Suppressor macrophage treated with lipopolysaccharide for 4 hours (primary cell): ENCODE measurements around the gene NCOA1.
A peak's percentile ranks its signal among the peaks of the same experiment; 100 is the strongest.
"Not testable (repeated sequence)": the region's sequence is repeated elsewhere in the genome, so short reads cannot be mapped to it uniquely, and the experiment has no call there.

Experiments
- DNase-seq: peaks from one replicate; pipeline ENCODE4 v3.0.0-alpha.2; 2020

The NCOA1 gene

DNA sequence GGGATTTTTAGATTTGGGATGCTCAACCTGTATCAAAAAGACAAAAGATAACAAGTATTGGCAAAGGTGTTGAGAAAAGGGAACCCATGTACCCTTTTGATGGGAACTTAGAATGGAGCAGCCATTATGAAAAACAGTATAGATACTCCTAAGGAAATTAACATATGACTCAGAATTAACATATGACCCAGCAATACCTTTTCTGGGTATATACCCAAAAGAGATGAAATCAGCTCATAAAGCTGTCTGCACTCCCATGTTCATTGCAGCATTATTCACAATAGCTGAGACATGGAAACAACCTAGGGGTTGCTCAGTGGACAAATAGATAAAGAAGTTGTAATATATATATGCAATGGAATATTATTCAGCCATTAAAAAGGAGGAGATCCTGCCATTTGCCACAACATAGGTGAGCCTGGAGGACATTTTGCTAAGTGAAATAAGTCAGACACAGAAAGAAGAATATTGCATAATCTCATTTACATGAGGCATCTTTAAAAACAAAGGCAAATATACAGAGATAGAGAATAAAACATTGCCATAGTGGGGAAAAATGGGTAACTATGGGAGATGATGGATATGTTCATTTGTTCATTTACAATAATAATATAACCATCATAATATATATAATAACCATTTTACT lies 160.1 kb downstream of the NCOA1 start:
- DNase-seq: no peak

DNA sequence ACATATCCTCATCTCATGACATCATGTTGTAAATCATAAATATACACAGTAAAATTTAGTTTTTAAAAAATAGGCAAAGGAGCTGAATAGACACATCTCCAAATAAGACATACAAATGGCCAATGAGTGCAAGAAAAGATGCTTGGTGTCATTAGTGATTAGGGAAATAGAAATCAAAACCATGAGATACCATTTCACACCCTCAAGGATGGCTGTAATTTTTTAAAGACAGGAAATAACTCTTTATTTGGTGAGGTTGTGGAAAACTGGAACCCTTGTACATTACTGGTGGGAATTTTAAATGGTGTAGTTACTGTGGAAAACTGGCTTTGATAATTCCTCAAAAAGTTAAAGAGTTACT lies 160.6 kb downstream of the NCOA1 start:
- no peak for DNase-seq

DNA sequence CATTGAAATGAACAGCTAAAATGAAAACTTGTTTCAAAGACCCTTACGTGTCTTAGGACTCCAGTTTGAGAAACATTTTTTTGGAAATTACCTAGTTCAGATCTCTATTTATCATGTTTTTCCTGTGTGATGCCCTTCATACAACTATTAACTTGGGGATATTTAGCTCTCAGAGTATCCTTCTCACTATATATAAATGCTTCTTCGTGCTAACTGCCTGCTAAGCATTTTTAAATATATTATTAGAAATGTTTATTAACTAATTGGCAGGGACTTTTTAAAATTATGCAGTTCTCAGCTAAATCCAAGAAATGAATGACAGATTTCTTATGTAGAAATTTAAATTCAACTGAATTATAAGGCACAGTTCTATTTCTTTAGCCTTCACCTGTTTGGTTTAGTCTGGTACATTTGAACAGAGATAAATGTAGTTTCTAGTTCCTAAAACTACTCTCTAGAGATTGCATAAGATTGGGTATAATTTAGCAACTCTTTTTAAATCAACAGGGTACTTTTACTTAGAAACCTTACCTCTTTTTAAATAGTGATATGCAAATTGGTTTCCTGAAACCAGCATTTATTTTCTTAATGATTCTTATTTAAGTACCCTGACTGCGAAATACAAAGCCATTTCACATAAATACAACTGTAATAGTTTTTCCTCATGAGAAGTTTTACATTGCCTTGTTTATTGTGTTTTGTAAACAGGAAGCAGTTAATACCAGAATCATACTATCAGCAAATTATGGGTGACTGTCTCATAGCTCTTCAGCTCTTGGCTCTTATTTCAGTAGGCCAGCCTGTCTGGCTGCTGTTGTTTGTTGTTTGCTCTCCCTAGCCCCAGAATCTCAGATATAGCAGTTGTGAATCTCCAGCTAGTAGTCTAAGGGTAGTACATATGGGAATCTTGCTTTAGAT lies 161.5 kb downstream of the NCOA1 start:
- peak; percentile 48 for DNase-seq

DNA sequence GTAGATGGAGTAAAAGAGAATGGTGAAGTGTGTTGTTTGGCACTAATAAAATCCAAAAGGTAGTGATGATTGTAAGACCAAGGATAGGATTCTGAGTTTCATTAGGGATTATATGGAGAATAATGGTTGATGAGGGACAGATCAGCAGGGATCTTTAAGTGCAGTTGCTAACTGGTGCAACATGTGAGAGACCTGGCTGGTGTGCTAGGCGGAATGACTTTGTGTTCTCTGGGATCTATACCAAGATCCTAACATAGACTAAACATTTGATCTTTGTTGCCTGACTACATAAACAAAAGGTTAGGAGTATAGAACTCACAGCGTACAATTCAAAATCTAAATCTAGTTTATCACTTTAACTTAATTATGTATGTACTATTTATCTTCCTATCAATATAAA lies 166.8 kb downstream of the NCOA1 start:
- DNase-seq: no peak

DNA sequence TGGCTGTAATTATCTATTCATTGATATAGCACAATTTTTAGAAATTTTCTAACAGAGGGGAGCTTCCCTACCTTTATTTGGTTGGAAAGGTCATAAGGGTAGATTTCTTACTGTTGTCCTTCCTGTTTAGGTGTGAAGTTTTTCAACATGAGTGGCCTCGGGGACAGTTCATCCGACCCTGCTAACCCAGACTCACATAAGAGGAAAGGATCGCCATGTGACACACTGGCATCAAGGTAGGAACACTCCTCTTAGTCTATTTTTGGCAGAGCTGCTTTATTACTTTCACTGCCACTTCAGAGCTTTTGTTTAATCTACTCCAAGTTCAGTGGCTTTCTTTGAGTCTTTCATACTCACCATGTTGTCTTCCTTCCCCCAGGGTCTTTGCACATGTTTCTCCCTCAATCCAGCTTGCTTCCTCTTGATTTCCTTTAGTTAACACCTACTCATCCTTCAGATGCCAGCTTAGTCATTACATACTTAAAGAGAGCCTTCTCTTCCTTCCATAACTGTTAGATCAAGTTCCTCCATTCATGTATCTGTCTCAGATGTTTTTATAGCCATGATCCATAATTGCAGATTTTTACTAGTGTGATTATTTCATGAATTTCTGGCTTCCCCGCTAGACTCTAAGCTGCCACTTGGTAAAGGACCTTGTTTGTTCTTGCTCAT lies 167.6 kb downstream of the NCOA1 start:
- no peak for DNase-seq

DNA sequence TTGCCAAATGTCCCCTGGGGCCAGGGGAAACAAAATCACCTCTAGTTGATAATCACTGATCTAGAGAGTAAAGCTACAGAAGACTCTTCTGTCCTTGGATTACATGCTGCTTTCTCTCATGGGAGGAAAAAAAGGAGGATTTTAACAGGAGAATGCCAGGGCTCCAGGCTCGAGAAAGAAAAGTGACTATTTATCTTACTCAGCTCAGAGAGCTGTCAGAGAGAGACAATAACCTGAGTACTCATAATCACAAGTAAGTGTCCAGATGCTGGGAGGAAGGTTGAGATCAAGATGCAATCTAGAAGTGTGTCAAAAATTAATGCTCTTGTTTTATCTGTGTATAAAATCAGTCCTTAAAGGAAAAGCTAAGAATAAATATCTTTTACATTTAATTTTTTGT lies 168.8 kb downstream of the NCOA1 start:
- no peak for DNase-seq

DNA sequence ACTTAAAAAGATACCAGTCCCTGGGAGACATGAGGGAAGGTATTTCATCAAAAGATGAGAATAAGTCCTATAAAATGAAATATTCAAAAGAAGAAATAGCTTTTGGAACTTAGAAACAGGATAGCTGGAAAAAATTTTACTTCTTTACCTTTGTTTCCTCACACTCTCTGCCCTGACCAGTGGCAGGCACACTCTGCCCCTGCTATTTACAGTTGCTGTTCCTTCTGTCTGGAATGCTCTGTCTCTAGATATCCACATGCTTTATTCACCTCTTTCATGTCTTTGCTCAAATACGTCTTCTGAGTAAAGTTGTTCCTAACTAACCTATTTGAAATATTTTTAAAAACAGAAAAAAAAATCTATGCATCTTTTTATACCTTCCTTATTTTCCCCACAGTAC lies 176.5 kb downstream of the NCOA1 start:
- DNase-seq: no peak

DNA sequence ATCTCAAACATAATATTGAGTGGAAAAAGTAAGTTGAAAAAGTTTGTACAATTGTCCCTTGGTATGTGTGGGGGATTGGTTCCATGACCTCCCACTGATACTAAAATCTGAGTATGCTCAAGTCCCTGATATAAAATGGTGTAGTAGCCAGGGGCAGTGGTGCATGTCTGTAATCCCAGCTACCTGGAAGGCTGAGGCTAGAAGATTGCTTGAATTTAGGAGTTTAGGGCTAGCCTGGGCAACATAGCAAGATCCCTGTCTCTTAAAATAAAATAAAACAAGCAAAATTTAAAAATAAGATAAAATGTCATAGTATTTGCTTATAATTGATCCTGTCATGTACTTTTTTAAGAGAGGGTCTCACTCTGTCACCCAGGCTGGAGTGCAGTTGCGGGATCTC lies 180.2 kb downstream of the NCOA1 start:
- no peak for DNase-seq

DNA sequence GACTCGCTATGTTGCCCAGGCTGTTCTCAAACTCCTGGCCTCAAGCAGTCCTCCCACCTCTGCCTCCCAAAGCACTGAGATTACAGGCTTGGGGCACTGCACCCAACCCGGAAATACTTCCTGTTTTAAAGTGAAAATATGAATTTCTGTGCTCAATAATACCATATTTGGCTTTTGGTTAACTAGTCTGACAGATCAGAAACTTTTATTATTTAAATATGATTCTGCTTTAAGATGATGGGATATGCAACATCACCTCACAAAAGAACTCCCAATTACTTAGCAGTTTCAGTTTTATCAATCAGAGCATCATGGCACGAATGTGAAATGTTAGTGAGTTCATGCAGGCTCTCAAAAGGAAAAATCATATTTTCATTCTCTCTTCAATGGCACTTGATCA lies 181.5 kb downstream of the NCOA1 start:
- no peak for DNase-seq

DNA sequence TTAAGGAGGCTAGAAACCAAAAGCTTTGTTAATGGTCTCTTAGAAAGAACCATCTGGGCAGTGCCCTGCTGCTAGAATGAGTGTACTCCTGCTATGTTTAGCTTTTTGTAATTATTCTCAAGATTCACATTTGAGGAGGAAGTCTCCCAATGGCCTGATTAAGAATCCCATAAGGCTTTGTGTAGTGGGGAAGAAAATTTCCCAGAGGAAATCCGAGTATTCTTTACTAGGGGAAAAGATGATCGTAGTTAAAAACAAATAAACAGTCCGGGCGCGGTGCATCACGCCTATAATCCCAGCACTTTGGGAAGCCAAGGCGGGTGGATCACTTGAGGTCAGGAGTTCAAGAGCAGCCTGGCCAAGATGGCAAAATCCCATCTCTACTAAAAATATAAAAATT lies 184.3 kb downstream of the NCOA1 start:
- DNase-seq: no peak

DNA sequence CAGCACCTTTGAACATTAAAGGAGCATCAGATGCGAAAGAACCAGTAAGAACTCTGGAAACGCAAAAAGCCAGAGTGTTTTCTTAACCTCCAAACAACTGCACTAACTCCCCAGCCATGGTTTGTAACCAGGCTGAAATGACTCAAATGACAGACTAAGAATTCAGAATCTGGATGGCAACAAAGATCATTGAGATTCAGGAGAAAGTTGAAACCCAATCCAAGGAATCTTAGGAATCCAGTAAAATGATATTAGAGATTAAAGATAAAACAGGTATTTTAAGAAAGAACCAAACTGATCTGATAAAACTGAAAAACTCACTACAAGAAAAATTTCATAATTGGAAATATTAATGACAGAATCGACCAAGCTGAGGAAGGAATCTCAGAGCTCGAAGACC lies 185.4 kb downstream of the NCOA1 start:
- no peak for DNase-seq

DNA sequence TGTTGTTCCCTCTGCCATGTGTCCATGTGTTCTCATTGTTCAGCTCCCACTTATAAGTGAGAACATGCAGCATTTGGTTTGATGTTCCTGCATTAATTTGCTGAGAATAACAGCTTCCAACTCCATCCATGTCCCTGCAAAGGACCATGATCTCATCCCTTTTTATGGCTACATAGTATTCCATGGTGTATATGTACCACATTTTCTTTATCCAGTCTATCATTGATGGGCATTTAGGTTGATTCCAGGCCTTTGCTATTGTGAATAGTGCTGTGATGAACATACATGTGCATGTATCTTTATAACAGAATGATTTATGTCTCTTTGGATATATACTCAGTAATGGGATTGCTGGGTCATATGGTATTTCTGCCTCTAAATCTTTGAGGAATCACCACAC lies 187.0 kb downstream of the NCOA1 start:
- not testable (repeated sequence) for DNase-seq

DNA sequence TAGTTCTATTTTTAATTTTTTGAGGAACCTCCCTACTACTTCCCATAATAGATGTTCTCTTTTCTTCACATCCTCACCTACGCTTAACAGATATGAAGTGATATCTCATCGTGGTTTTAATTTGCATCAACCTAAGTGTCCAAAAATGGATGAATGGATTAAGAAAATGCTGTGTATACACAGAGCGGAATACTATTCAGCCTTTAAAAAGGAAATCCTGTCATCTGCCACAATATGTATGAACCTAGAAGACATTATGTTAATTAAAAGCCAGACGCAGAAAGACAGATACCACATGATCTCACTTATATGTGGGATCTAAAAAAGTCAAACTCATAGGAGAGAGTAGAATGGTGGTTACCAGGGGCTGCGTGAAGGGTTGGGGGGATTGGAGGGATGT lies 189.1 kb downstream of the NCOA1 start:
- DNase-seq: no peak

DNA sequence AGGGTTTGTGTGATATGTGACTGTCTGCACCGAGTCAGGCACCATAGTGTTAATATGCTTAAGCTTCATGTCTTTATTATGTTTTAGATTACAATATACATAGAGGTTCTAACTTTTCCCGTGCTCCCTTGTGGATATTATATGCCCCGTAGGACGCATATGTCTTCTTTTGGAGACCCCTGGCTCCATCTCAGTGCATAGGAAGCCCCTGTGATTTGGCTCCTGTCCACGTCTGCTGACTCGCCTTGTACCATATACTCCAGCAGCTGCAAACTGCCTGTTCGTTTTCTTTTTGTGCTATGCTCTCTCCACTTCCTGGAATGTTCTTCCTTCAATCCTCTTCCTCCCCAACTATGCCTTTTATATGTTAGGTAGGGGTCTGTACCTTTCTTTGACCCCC lies 191.2 kb downstream of the NCOA1 start:
- no peak for DNase-seq

DNA sequence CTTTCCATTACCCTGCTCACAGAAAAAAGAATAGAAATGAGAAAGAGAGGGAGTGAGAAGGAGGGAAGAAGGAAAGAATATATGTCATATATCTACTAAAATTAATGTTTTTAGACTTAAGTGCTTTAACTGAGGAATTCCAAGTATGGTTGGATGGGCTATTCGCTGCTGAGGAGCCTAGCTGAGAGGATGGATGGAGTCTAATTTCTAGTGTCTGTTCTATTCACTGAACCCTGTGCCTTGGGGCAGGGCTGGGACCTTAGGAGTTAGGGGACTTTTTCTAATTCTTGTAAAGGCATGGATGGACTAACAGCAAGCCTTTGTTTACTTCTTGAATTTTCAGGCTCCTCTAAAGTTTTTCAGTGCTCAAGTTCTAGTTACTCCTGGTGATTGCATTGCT lies 192.4 kb downstream of the NCOA1 start:
- DNase-seq: no peak

DNA sequence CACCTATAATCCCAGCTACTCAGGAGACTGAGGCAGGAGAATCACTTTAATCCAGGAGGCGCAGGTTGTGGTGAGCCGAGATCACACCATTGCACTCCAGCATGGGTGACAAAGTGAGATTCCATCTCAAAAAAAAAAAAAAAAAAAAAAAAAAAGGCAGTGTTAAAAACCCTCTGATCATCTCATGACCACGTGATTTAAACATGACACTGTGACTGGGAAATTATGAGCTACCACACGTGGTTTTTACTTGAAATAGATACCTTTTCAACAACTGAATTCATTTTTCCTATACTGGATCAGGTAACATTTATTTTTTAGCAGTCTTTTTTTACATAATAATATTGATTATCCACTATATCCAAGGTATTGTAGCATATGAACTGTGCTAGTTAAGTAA lies 199.5 kb downstream of the NCOA1 start:
- no peak for DNase-seq

DNA sequence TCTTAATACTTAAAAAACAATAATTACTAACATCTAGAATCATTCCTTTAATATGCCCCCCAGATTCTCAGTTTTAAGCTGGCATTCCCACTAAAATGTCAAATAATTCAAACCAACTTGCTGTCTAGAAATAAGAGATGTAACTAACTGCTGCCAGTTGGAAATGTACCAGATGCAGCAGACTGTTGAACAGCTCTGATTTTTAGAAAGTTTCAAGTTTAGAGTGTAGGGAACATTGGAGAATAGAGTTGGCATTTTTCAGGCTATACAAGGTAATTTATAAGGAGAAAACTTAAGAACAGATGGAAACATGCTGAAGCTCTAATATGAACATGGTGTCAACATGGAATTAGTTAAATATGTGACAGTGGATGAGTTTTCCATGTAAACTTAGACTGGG lies 200.8 kb downstream of the NCOA1 start:
- DNase-seq: no peak

DNA sequence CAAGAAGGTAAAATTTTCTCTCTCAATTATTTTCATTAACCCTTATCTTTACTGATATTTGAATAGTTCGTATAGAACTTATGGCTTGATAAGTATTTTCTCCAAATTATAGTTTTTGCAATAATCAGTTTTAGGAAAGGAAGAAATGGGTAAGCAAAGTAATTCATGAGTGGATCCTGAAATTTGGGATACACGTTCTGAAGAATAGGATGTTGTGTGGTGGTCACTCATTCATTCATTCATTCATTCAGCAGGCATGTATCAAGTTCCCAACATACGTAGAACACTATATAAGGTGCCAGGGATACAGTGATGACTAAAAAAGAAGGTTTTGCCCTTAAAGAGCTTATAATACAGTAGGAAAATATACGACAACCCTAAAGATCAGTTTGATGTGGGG lies 206.7 kb downstream of the NCOA1 start:
- no peak for DNase-seq

DNA sequence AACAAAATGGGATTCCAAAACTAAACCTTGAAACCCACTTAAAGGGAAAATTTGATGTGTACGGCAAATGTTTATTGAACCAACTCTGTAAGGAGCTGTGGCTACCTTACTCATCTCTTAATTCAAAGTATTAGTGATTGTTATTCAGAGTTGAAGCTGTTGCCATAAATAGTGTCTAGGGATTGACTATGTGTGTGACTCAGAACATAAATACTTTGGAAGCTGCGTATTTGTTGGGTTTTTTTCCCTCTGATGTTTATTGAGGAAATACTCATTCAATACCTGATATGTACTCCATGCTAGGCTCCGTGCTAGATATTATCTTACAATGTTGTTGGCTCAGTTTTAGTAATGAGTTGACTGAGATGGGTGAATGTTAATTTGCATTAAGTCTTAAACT lies 211.7 kb downstream of the NCOA1 start:
- DNase-seq: no peak

DNA sequence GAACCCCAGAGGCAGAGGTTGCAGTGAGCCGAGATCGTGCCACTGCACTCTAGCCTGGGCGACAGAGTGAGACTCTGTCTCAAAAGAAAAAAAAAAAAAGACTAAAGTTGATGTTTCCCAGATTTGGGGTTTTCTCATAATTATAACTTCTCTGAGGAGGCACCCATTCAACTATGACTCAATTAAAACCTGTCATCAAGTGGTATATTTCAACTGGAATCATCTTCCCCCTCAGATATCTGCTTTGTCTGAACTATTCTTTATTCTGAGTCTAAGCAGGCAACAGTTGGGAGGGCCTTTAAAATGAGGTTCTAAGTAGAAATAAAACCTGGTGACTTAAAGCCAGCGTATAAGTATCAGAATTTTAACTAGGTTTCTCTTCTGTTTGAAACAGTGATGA lies 213.6 kb downstream of the NCOA1 start:
- DNase-seq: no peak

DNA sequence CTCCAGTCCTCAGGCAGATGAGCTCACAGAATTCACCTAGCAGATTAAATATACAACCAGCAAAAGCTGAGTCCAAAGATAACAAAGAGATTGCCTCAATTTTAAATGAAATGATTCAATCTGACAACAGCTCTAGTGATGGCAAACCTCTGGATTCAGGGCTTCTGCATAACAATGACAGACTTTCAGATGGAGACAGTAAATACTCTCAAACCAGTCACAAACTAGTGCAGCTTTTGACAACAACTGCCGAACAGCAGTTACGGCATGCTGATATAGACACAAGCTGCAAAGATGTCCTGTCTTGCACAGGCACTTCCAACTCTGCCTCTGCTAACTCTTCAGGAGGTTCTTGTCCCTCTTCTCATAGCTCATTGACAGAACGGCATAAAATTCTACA lies 216.1 kb downstream of the NCOA1 start:
- DNase-seq: no peak

DNA sequence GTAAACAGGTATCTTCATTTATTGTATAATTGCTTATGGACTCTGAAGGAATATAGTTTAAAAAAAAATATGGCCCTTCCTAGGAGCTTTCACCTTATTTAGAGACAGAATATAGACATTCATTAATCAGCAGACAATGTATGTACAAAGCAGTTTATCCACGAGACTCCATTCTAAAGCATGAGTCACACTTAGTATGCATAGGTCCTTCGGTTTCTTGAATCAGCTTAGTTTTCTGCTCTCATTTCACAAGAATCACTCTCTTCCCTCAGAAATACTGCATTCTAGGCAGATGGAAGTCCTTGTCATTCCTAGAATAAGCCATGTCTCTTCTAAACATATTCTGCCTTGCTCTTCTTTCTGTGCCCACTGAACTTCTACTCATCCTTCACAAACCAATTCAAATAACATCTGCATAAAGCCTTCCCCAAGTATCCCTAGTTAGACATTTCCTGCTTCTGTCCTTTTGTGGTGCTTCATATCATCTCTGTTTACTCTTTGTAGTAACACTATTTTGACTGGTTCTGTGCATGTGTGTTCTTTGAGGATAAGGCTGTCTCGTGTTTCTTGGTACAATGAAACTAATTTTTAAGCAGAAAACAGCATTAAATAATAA lies 217.6 kb downstream of the NCOA1 start:
- no peak for DNase-seq

DNA sequence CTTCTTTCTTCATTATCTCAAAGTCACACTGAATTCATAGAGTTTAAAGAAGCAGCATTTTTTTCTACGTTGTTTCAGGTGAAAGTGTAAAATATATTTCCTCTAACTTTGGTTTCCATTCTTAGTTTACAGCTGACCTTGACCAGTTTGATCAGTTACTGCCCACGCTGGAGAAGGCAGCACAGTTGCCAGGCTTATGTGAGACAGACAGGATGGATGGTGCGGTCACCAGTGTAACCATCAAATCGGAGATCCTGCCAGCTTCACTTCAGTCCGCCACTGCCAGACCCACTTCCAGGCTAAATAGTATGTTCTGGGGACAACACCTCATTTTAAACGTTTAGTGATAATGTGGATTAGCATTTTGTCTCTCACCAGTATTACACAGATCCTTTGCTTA lies 219.8 kb downstream of the NCOA1 start:
- no peak for DNase-seq

DNA sequence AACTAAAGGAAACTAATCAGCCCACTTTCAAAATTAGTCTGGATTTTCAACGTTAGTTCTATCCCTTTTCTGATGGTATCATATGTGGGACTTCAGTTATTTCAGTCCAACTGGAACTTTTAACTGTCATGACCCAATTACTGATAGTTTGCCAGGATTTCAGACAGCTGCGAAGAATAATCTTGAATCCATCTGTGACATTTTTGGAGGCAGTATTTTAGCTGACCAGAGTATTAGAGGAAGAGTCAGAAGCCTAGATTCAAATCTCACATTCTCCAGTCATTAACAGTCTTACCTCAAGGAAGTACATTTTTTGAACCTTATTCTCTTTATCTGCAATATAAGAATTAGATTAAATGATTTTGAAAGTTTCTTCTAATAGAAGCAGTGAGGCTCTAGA lies 220.8 kb downstream of the NCOA1 start:
- no peak for DNase-seq
